NCI-H345 treated with DMSO at 0.1 percent for 48 hours (cell line): ENCODE results near the gene SLC5A10.

Experiments used
- DNase-seq: peaks from one replicate; lab custom pipeline; 2025; ENCODE audit not compliant: unreplicated experiment; lab: John Stamatoyannopoulos, UW

SLC5A10 gene

DNA sequence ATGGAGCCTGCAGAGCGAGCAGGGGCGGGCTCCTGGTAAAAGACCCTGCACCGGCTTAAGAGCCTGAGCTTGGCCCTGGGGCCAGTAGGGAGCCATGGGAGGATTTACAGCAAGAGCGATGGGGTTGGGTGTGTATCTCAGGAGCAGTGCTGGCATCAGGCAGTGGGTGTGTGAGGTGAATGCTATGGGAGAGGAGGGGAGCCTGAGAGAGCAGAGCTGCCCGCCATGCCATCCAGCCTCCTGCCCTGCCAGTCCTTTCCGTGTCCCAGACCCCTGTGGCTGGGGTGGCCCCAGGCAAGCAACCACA, 29.3 kb downstream of the SLC5A10 start:
- DNase-seq: no peak

DNA sequence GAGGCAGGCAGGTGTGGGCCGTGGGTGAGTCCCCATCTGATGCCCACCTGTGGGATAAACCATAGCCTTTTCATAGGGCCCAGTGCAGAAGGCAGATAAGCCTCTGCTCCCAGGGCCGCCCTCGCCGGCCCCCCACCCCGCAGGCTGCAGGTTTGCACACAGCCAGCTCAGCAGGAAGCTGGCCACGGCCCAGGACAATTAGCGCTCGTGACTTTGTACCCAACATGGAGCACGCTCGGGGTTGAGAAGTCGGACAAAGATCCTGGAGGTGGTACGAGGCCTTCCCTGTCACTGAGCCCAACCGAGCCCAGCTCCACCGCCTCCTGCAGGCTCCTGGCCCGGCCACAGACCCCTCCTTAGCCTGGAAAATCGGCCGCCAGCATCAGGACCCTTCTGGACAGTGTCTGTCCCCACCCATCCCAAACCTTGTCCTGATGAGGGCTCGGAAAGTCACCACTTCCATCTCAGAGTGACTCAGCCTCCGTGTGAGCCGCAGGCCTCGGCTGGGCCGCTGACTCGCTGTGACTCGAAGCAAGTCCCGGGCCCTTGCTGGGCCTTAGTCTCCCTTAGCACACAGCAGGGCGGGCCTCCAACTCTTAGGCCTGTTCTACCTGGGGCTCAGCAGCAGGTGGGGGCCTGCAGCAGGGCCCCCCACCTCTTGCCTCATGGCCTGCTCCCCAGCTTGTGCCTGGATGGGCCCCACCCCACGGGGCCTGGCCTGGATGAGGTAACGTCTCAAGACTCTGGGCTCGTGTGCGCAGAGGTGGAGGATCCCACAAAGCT, 29.9 kb downstream of the SLC5A10 start:
- peak; percentile 52 for DNase-seq

DNA sequence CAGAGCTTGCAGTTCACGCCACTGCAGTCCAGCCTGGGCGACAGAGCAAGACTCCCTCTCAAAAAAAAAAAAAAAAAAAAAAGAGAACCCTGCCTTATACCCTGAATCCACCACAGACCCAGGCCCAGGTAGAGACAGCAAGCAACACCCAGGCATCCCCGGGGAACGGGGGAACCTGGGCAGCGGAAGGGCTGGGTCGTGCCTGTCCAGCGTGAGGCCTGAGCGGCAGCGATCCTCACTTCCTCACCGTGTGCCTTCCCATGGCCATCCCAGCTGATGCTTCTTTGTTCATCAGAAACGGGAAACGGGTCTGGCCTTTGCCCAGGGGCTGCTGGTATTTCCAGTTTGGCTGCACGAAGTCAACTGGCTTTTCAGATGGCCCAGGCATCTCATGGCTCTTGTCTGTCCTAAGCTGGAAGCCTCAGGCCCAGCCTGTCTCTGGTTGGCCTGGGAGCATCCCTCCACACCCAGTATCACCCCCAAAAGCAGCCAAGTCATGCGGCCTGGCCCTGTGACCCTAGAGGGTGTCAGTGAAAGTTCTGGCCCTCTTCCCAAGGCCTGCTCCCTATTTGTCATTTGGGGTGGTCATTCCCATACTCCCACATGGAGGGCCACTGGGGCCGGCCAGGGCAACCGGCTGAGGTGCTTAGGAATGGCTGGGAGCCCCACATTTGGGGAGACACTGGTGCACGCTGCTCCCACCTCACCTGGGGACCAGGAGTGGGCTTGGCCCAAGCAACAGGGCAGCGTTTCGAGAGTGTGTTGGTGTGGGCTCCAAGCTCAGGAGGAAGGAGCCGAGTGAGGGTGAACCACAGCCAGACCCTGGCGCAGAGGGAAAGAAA, 32.5 kb downstream of the SLC5A10 start:
- no peak for DNase-seq

DNA sequence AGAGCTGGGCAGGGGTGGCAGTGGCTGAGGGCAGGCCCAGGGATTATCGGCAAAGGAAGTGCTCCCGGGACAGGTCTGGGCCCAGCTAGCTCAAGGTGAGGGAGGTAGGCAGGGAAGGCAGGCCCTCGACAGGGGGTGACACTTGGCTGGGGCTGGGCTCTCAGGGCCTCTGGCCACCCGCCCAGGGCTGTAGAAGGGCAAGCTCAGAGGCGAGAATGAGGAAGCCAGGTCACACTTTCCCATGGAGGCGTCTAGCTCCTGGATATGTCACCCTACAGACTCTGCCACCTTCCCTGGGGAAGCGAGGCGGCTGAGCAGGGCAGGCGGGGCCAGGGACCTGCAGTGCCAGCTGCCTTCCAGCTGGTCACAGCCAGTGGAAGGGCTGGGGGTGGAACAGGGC, 33.5 kb downstream of the SLC5A10 start:
- DNase-seq: no peak

DNA sequence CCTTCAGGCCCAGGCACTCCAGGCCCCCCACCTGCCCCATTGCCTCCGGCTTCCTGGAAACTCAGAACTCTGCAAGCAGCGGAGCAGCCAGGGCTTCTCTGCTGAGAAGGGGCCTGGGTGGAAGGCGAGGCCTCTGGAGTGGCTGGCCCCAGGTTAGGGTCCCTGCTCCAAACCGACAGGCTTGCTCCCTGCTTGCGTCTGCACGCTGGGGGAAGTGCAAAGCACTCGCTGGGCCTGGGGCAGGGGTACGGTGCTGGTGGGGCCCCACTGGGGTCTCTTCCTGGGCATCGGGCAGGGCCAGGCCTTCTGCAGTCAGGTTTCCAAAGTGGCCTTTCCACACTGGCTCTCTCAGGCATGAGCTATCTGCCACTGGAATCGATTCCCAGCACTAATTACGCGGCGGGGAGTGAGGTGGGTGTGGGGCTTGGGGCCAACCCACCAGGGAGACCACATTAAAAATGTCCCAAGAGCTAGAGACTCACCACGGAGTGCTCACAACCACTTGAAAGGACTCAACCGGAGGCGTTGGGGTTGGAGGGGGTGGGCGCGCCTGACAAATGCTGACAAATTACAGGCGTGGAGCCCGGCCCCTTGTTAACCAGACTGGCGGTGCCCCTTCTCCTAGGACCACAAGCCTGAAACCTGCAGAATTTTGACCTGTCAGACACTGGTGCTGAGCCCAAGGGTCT, 34.7 kb downstream of the SLC5A10 start:
- no peak for DNase-seq

DNA sequence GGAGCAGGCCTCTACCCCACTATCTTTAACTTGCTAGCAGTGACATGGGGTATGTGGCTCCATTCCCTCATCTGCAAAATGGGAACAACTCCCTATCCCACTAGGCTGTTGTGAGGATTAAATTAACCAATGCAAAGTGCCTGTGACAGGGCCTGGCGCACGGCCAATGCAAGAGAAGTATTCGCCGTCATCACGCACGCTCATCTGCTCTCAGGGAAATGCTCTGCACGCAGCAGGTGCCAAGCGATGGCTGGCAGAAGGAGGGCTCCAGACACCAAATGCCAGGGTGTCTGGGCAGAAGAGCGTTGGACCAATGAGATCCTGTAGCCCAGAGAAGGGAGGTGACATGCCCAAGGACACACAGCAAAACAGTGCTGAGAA, 35.3 kb downstream of the SLC5A10 start:
- DNase-seq: peak; percentile 45

DNA sequence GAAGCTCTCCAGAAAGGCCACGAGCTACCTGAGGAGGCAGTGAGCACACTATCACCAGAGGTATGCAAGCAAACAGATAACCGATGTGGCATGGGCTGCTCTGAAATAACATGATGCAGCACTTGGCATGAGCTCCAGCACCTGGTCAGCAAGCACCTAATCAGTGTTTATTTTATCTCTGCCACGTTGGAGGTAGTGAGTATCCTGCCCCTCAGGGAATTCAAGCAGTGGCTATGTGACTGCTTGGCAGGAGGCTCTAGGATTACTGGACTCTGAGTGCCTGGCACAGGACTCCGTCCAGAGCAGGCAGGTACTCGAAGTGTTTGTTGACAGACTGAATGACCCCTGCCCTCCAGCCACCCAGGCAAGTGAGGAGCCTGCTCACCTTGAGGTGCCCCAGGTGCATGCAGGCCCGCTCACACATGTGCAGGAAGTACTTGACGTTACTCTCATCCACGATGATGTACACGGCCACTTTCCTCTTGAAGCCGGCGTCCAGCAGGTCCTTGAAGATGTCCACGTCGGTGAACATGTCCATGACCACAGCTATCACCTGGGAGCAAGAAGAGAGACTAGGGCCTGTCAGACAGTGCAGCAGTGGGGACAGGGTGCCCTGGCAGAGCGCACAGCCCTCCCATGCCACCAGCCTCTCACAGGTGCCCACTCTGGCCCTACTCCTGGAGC, 36.0 kb downstream of the SLC5A10 start:
- DNase-seq: no peak

DNA sequence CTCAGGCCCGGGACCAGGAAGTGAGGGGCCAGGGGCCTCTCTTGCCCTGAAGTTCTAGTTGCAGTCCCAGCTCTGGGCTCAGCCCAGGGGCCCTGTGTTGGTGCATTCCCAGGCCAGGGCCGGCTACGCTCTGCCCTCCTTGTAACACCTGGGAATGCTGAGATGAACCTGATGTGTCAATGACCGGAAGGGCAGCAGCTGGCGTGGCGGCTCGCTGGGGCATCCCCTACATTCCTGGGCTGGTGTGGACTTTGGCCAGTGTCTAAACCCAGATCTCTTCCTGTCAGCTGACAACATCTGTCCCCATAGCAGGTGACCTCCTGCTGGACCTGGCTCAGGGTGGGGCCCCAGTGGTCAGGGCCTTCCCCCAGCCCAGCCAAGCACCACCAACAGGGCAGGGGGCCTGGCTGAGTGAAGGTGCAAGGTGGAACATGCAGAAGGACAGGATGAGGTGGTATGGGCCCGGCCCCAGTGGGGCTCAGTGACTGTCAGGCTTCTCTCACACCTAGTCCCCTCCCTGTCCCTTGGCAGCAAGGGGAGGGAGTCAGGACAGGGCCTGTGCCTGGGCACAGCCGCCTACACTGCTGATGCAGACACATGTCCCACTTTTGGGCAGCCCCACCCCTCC, 36.7 kb downstream of the SLC5A10 start:
- DNase-seq: no peak

DNA sequence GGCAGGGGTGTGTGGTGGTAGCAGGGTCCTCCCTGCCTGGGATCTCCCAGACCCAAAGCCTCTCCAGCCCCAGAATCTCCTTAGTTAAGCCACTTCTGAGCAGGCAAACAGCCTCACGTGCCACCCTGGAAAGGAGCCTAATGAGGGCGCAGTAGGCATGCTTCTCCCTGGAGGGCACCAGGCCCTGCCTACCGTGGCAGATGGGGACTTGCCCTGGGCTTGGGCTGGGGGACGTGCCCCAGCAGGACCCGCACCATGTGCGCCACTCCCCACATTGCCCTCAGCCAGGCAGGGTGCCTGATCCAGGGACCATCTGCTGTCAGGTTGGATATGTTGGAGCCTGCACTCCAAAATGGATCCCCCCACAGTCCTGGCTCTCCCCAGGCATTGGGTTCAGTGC, 38.4 kb downstream of the SLC5A10 start:
- no peak for DNase-seq

DNA sequence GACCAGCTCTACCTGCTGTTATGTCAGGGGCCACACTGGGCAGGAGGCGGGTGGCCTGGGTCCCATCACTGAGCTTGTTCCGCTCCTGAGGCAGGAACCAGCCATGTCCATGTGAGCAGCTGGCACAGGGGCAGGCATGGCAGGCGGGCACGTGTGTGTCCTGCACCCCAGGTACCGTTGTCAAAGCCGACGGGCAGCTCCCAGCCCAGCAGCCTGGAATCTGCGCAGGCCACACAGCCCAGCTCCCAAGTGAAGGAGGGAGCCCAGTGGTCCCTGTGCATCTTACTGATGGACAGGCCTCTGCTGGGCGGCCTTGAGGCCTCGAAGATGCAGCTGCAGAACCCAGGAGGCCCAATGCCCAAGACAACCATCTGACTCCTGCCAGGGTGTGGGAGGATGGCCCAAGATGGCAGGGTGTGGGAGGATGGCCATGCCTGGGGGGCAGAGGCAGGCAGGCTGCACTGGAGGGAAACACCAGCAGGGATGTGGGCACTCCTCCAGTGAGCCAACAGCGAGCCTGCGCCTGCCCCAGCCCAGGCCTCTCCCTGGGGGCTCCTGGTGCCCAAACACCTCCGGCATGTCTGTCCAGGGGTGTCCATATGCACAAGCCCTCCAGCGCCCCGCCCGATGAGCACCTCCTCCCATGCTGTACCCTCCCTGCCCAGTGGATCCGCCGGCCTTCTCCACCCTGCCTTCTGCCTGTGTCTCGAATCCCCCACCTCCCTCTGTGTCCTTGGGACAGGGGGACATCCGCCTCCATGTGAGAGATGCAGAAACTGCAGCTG, 39.8 kb downstream of the SLC5A10 start:
- no peak for DNase-seq

DNA sequence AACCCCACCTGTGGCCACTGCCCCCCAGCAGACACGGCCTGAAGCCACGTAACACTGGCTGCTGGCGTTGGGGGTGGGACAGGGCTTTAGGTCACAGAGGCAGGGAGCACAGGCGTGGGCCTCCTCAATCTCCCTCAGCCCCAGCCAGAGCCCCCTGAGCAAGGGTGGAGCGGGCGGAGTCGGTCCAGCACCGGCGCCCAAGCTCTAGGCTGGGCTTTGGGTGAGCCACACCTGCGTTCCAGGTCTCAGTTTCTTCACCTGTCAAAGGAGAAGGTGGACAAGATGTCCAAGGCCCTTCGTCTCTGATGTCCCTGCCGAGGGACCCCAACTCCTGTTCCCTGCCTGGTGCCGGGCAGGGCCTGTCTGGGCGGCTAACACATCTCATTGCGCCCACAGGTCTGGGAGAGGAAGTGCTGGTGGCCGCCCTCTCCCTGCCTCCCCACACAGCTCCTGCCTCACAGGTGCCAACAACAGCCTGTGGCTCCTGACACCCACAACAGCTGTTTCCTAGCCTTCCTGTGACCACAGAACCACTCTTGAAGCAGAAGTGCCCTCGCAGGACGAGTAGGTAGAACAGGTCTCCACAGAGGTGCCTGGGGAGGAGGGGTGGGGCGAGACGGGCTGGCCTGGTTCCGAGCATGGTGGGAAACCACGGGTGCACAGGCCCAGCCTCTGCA, 40.6 kb downstream of the SLC5A10 start:
- DNase-seq: no peak

DNA sequence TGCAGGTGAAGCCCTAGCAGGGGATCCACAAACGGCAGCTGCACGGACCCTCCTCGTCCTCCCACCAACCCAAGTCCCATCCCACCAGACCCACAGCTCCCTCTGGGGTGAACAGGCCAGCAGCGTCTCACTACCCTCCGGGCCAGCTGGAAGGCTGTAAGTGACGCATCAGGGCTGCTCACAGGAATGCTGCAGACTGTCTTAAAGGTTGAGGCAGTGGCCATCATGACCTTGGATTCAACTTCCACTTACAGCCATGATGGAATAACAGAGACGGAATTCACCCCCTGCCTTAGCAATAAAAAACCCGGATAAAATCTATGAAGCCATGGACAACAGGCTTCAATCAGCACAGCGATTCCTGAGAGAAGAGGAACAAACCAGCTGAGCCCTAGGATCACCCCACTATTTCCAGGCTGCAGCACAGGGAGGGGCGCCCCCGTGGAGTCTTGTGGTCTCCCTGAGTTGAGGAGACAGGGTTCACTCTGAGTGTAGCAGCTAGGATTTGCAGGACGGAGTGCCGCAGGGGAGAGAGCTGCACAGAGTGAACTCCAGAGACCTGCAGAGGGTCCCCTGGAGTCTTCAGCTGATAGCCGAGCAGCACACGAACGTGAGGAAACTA, 42.1 kb downstream of the SLC5A10 start:
- no peak for DNase-seq

DNA sequence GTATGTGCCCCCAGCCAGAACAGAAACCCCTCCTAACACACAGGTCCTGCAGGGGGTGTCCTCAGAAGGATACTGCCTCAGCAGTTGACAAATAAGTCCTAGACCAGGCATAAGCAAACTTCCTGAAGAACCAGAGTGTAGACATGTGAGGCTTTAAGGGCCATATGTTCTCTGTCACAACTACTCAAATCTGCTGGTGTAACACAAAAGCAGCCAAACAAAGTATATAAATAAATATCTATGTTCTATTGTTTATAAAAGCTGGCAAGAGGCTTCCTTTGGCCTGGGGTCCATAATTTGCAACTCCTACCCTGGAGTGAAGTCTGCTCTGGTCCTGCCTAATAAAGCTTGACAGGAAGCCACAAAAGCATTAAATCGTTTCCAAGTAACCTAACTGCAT, 42.7 kb downstream of the SLC5A10 start:
- DNase-seq: no peak

DNA sequence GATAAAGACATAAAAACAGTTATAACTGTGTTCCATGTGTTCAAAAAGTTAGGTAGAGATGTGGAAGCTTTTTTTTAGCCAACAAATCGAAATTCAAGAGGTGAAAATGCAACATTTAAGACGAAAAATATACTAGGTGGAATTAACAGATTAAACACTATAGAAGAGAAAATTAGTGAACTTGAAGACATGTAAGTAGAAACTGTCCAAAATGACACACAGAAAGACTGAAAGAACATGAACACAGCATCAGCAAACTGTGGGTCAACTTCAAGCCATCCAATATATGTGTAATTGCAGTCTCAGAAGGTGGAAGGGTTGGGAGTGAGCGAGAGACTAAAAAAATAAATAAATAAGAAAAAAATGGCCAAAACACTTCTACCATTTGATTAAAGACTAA, 43.3 kb downstream of the SLC5A10 start:
- no peak for DNase-seq

DNA sequence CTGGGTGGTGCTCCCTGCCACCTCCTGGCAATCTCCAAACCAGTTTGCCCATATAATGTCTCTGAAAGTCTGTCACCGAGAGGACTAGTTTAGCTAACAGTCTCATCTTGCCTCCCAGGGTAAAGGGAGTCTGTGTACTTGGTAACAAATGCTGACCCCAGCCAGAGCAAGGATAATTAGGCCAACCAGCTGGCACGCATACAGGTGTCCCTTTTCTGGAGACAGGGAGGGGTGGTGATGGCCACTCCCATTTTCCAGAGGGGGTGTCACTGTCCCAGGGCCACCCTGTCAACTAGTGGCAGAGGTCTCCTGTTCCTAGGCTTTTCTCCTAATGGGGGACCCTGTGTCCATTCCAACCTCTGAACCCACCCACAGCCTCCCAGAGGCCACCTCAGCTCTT, 44.5 kb downstream of the SLC5A10 start:
- no peak for DNase-seq

DNA sequence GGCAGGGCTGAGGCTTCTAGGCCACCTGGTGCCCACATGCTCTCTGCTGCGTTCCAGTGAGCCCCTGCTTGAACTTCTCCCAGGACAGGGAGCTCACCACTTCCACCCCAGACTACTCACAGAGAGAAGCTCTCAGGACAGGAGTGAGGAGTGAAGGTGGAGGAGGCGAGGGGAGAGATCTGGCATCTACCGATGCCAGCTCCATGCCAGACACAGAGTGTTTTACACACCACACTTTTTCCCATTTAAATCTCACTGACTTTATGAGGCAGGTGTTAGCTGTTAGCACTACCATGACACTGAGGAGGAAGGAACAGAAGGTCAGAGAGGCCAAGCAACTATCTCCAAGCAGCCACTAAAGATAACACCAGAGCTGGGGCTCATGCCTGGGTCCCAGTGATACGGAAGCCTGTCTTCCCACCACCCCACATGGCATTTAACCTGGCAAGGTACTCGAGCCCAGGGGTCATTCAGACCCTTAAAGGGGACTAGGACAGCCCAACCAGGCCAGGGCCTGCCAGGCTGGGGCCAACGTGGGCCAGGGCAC, 45.8 kb downstream of the SLC5A10 start:
- no peak for DNase-seq

DNA sequence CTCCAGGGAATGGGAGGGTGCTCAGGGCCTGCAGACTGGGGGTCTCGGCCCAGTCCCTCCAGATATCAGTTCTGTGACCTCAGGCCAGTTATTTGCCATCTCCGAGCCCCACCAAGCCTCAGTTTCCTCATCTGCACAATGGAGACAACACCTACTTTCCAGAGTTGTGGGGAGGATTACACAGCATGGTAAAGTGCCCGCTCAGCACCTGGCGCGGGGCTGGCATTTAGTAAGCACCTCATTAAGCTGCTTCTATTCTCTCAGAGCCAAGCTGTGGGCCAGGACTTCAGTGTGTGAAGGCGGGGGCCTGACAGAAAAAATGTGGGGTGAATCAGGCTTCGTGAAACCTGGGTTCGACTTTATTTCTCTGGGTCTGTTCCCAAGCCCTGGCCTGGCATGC, 47.4 kb downstream of the SLC5A10 start:
- no peak for DNase-seq

DNA sequence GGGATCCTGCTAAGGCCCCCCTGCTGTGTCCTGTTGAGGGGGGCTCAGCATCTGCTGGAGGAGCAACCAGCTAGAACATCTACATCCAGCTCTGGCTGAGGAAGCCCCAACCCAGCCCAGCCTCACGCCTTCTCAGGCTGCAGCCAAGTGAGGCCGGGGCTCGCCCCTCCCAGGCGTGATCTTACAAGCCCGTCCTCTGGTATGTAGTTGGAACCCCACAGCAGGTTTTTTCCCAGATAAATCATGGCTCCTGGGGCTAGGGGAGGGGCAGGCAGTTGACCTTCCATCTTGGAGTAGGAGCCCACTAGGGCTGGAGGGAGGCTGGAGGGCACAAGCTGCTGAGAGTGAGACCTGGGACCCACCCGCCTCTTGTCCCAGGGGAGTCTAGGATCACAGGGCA, 47.9 kb downstream of the SLC5A10 start:
- DNase-seq: no peak
